Activated T-helper 1 cell treated with anti-CD3 and anti-CD28 coated beads, Interleukin-12 subunit alpha, Interleukin-12 subunit beta, Interleukin-2, Interleukin-4 antibody, amounts not matched to agents 30 ng/mL and 10 ng/mL and 1 ng/mL, durations not matched to agents 14 hours and 24 hours and 36 hours (primary cell): ENCODE data around the gene MIDN. TPM values are rescaled to one million over a fixed set of nuclear protein-coding genes. Genes with fewer than 3 reads are reported as not detected.

Experiments used
- DNase-seq: peaks from one replicate; pipeline ENCODE4 v3.0.0; 2021; ENCODE audit warnings: low spot score
- H3K27ac Mint-ChIP-seq: one replicate; pipeline ENCODE4 v1.8.0; 2021; ENCODE audit warnings: mild to moderate bottlenecking, mixed read lengths
- H3K27me3 Mint-ChIP-seq: one replicate; pipeline ENCODE4 v1.8.0; 2022; ENCODE audit warnings: mild to moderate bottlenecking, moderate library complexity, mixed read lengths; ENCODE audit not compliant: insufficient read depth
- H3K36me3 Mint-ChIP-seq: one replicate; pipeline ENCODE4 v1.8.0; 2021; ENCODE audit warnings: low read depth, mixed read lengths
- H3K4me1 Mint-ChIP-seq: one replicate; pipeline ENCODE4 v1.8.0; 2021; ENCODE audit warnings: low read depth, mixed read lengths
- H3K4me3 Mint-ChIP-seq: one replicate; pipeline ENCODE4 v1.8.0; 2021; ENCODE audit warnings: mild to moderate bottlenecking, moderate library complexity, mixed read lengths
- H3K9me3 Mint-ChIP-seq: one replicate; pipeline ENCODE4 v1.8.0; 2021; ENCODE audit warnings: mixed read lengths
- intact Hi-C: fragments of 100-400 bp; cut with micrococcal nuclease; formaldehyde crosslinking; loops from one replicate; pipeline ENCODE4 v1.15.1; 2024
- total RNA-seq: library from RNA; stranded (reverse); gene quantifications from 2 replicates; pipeline ENCODE4 v1.2.3, GENCODE V29; 2022

Gene MIDN
- total RNA-seq, 1 donor from 2014 or later, result 87.6 TPM

DNA sequence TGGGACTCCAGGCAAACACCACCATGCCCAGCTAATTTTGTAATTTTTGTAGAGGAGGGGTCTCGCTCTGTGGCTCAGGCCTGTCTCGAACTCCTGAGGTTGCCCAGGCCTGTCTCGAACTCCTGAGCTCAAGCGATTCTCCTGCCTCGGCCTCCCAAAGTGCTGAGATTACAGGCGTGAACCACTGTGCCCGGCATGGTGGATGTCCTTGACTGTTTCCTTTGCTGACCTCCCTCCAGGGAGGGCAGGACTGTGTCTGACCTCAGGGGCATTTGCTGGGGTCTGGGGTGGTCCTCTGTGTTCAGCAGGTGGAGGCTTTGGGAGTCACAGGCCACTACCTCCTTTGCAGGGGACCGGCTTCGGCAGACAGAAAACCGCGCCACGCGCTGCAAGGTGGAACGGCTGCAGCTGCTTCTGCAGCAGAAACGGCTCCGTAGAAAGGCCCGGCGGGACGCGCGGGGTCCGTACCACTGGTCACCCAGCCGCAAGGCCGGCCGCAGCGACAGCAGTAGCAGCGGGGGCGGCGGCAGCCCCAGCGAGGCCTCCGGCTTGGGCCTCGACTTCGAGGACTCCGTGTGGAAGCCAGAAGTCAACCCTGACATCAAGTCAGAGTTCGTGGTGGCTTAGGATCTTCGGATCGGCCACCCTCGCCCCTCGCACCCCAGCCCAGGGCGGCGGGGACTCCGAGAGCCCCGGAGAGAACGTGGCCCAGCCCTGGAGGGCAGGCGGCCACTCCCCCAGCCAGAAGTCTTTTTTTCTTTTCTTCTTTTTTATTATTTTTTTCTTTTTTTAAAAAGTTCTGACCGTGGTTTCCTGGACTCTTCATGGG, 8.5 kb downstream of the MIDN start:
- Mint-ChIP-seq H3K27ac (peak overlapping the region; percentile 49), H3K4me3 (peak overlapping the region; percentile 65), H3K9me3 (no peaks in the 10 kb centered on the region), H3K27me3 (no peaks in the 10 kb centered on the region), H3K4me1 (peaks cover 36% of the 10 kb centered on the region), H3K36me3 (peaks cover 34% of the 10 kb centered on the region)
- DNase-seq, result no peak
- intact Hi-C loops, result no loop called here

DNA sequence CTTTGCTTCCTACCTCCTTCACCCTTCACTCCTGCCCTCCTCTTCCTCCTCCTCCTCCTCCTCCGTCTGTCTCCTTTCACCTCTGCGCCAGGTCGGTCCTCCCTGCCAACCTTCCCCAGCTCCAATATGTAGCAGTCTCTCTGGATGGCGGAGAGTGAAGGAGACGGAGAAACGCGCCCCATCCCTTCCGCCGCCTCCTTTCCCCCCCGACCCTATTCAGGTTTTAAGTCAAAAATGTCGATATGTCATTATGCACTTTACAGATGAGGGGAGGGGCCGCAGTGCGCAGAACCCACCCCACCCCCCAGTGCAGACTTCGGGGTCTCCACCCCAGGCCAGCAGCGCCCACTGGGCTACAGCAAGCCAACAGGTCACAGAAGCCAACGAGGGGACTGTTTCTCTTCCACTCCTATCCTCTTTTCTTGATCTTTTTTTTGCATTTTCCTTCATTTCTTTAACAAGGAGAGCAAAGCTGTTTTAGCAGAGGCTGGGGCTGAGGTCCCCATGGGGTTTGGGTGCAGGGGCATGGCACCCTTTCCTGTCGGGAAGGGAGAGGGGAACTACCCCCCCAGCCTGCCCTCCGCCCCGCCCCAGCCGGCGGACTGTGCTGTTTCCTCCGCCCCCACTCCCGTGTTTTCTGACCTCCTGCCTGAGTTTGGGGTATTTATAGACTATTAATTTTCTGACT, 9.2 kb downstream of the MIDN start:
- Mint-ChIP-seq H3K9me3 (no peaks in the 10 kb centered on the region), H3K36me3 (peaks cover 29% of the 10 kb centered on the region), H3K4me1 (peaks cover 39% of the 10 kb centered on the region), H3K27ac (peak overlapping the region; percentile 49), H3K4me3 (peak overlapping the region; percentile 65), H3K27me3 (no peaks in the 10 kb centered on the region)
- intact Hi-C loops, result no loop called here
- DNase-seq, result no peak

DNA sequence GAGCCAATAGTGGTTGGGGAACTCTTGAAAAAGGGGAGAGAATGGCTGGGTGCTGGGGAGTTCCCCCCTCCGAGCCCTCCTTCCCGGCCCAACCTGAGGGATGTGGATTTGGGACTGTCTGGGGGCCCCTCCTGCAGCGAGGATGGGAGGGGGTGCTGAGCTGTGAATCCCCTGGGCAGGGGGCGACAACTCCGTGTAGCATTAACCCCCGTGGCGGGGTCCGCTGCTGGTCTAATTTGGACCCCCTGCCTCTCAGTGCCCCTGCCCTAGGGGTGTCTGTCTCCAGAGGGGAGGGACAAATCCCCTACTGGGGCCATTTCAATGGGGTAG, 9.7 kb downstream of the MIDN start:
- H3K4me1 Mint-ChIP-seq, result peaks cover 42% of the 10 kb centered on the region
- peaks cover 30% of the 10 kb centered on the region for H3K36me3 Mint-ChIP-seq
- H3K9me3 Mint-ChIP-seq, result no peaks in the 10 kb centered on the region

DNA sequence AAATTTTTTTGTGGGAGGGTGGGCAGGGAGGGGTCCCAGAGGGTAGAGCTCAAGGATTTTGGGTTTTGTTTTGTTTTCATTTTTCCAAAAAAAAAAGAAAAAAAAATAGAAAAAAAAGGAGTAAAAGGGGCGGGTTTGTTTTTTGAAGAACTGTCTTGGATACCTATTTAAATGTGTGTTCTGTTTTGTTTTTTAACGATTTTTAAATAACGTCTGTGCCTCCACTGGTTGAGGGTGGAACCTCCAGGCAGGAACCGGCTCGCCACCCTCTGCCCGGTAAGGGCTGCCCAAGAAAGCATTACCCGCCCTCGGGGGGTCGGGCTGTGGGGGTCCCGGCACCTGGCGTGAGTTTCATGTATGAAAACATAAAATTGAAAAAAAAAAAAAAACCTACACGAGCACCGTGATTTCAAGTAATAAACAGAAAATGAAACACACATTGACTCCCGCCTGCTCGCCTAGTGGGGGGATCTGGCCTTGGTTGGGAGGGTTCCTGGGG, 10.4 kb downstream of the MIDN start:
- Mint-ChIP-seq H3K36me3 (peaks cover 28% of the 10 kb centered on the region), H3K4me3 (peak overlapping the region; percentile 86), H3K4me1 (peaks cover 41% of the 10 kb centered on the region), H3K27ac (peak overlapping the region; percentile 98), H3K9me3 (no peaks in the 10 kb centered on the region), H3K27me3 (no peaks in the 10 kb centered on the region)
- no peak for DNase-seq
- intact Hi-C loops, result no loop called here

More for the DNA sequence above, 9.7 kb downstream of the MIDN start:
- no peak for DNase-seq
- intact Hi-C loops, result no loop called here
- Mint-ChIP-seq H3K4me3 (peak overlapping the region; percentile 65), H3K27ac (peak overlapping the region; percentile 49), H3K27me3 (no peaks in the 10 kb centered on the region)

DNA sequence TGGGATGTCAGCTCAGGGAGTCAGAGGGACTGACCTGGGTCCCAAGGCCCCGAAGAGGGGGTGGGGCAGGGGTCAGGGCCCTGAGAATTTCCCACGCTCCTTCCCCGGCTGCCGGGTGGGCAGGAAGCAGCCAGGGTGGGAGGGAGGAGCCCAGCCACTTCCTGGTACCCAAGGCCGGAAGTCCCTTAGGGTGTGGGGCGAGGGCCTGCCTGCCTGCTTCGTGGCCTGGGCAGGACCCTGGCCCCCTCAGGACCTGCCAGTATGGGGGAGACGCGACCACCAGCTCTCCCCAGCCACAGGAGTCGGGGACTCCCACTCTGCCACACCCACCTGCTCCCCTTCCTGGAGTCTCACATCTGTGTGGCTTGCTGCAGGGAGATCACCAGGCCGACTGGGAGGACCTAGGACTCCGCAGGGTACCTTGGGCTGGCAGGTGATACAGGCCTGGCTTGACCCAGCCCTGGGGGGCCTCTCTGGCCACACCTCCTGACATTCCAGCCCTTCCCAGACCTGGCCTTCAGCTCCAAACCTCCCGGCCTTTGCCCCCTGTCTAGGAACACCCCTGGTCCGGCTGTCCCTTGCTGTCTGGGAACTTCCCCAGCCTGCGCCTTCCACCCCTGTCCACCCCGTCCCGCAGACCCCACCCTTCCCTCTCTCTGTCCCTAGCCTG, 11.0 kb downstream of the MIDN start:
- peak overlapping the region; percentile 98 for H3K27ac Mint-ChIP-seq
- intact Hi-C loops, result no loop called here
- H3K4me1 Mint-ChIP-seq, result peaks cover 41% of the 10 kb centered on the region
- H3K27me3 Mint-ChIP-seq, result no peaks in the 10 kb centered on the region
- H3K9me3 Mint-ChIP-seq, result no peaks in the 10 kb centered on the region
- peaks cover 28% of the 10 kb centered on the region for H3K36me3 Mint-ChIP-seq
- H3K4me3 Mint-ChIP-seq, result peak overlapping the region; percentile 86
- DNase-seq, result peak; percentile 75

DNA sequence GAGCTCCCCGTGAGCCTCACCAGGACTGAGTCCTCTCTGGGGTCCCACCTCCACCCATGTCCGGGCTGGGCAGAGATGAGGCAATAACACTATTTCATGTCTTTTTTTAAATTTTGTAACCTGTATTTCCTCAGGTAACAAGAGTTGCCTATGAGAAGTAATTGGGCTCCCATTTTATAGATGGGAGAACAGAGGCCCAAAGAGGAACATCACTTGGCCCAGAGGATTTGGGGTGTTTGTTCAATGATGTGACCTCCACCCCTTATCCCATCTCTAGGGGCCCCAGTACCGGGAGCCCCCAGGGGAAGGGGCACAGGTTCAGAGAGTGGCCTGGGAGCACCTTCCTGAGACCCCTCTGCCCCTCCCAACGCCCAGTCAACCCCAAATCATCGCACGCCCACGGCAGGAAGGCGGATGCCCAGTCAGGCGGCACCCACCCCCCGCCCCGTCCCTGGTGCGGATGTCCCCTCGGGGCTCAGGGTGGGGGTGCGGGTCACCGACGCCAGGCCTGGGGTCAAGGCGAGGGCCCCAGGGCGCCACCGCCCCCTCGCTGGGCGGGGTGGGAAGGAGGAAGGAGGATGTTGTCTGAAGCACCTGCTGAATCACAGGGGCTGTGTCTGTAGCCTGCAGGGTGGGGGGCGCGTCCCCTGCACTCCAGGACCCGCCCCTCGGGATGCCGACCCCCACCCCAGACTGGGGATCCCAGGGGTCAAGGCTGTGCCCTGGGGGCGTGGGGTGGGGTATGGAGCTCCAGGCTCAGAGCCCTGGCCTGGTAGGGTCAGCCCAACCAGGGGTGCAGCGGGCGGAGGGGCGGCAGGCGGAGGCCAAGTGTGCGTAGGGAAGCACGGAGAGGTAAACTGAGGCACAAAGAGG, 11.7 kb downstream of the MIDN start:
- H3K4me3 Mint-ChIP-seq, result peak overlapping the region; percentile 86
- H3K27ac Mint-ChIP-seq, result peak overlapping the region; percentile 98
- no peak for DNase-seq
- H3K27me3 Mint-ChIP-seq, result no peaks in the 10 kb centered on the region
- H3K36me3 Mint-ChIP-seq, result peaks cover 21% of the 10 kb centered on the region
- H3K4me1 Mint-ChIP-seq, result peaks cover 41% of the 10 kb centered on the region
- H3K9me3 Mint-ChIP-seq, result no peaks in the 10 kb centered on the region
- intact Hi-C loops, result loop anchor here (1.0 kb wide), 1 partner anchor 11 kb away; no protein-coding TSS in a partner anchor

DNA sequence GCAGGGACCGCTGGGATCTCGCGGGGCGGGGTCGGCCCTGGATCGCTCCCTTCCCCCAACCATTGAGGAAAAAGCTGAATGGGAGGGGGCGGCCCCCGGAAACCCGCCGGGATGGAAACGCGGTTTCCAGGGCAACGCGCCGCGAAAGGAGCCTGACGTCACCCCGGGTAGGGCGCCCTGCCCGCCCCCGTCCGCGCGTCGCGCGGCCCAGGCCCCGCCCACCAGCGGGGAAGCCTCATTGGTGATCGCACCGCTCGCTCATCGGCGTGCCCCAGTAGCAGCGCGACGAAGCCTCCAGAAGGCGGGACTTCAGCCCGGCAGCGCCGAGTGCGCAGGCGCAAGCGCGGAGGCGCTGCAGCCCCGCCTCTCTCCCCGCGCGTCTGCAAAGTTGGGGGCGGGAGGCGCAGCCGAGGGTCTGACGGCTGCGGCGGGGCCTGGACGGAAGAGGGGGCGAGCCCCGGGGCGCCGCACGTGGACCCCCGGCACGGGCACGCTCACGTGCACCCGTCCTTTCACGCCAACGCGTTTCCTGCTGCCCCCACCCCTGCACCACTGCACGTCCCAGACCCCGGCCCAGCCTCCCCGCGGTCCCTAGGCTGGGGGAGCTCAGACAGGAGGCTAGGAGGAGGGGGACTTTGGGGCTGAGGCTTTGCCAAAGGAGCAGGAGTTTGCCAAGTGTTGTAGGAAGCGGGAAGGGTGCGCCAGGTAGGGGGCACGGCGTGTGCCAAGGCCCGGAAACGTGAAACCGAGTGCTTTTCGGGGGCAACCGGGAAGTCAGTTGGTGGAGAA, 12.6 kb downstream of the MIDN start:
- intact Hi-C loops, result loop anchor here (1.0 kb wide), 2 partner anchors 8 to 12 kb away; partner anchors contain the start of gene CIRBP
- H3K4me3 Mint-ChIP-seq, result peak overlapping the region; percentile 87
- no peaks in the 10 kb centered on the region for H3K27me3 Mint-ChIP-seq
- peaks cover 21% of the 10 kb centered on the region for H3K36me3 Mint-ChIP-seq
- H3K27ac Mint-ChIP-seq, result peak overlapping the region; percentile 93
- no peaks in the 10 kb centered on the region for H3K9me3 Mint-ChIP-seq
- peak; percentile 98 for DNase-seq
- peaks cover 41% of the 10 kb centered on the region for H3K4me1 Mint-ChIP-seq

DNA sequence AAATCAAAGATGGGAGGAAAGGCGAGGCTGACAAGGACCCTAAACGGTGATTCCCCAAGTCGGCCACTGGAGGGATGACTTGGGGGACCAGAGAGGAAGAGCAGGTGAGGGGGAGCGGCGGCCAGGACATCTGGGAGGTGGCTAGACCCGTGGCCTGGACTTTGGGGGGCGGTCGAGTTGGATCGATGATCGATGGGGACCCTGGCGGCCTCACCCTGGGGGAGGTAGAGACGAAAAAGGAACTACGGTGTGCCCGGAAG, 13.1 kb downstream of the MIDN start:
- Mint-ChIP-seq H3K9me3 (no peaks in the 10 kb centered on the region), H3K4me1 (peaks cover 41% of the 10 kb centered on the region), H3K27ac (peak overlapping the region; percentile 93), H3K4me3 (peak overlapping the region; percentile 87), H3K36me3 (peaks cover 21% of the 10 kb centered on the region), H3K27me3 (no peaks in the 10 kb centered on the region)
- intact Hi-C loops, result loop anchor here (1.0 kb wide), 1 partner anchor 8 kb away; the partner anchor contains the start of gene CIRBP
- DNase-seq, result no peak

DNA sequence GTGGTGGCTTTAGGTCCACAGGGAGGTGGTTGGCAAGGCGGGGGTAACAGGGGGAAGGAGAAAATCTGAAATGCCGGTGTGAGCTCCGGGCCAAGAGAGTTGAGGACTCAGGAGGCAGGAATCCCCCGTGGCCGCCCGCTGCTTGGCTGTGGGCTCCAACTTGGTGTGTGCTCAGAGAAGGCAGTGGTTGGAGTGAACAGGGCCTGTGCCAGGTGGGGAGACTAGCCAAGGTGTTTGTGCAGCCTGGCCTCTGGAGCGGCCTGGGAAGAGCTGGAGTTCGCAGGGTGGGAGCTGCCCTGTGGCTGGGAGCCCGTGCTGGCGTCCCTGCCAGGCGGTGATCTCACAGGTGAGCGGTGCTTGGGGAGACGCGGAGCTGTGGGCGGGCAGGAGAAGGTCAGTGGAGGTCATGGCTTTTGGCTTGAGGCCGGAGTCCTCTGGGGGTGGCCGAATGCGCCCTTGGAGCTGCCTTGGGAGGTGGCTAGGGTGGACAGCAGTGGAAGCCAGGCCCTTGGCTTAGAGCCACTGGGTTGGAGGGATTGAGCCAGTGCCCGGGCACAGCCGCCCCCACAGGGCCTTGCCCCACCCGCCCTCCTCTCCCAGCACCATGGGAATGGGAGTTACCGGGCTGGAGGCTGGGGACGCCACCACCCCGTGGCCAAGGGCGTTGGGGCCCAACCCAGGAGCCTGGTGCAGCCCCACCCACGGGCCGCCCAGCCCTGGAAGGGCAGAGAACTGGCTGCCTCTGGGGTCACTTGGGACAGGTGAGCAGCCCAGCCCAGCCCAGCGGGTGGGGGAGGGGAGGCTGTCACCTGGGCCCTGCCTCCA, 13.6 kb downstream of the MIDN start:
- Mint-ChIP-seq H3K9me3 (no peaks in the 10 kb centered on the region), H3K36me3 (peaks cover 21% of the 10 kb centered on the region), H3K4me3 (peak overlapping the region; percentile 87), H3K27ac (peak overlapping the region; percentile 93), H3K4me1 (peaks cover 41% of the 10 kb centered on the region), H3K27me3 (no peaks in the 10 kb centered on the region)
- intact Hi-C loops, result loop anchor here (1.0 kb wide), 1 partner anchor 7 kb away; the partner anchor contains the start of gene CIRBP
- DNase-seq, result no peak

DNA sequence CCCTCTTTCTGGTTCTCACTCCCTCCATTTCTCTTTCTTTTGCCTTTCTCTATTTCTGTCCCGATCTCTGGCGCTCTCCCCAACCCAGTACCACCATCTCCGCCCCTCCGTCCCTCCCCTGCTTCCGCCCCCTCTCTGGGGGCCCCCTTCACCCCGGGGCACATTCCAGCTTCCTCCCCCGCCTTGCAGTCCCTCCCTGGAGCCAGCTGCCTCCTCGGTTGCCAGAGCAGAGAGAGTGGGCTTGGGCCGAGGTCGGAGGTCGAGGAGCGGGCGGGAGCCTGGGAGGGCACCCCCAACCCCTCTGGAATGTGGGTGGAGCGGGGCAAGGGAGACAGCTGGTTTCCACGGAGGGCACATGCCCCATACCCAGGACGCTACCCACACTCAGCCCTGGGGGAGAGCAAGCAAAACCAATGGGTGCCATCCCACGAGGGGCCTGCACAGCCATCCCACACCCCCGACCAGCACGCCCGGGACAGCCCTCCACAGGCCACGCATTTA, 14.3 kb downstream of the MIDN start:
- Mint-ChIP-seq H3K4me1 (peaks cover 42% of the 10 kb centered on the region), H3K27me3 (no peaks in the 10 kb centered on the region), H3K9me3 (no peaks in the 10 kb centered on the region), H3K4me3 (peak overlapping the region; percentile 53), H3K27ac (no peak overlapping the region), H3K36me3 (peaks cover 17% of the 10 kb centered on the region)
- DNase-seq, result no peak
- intact Hi-C loops, result no loop called here

DNA sequence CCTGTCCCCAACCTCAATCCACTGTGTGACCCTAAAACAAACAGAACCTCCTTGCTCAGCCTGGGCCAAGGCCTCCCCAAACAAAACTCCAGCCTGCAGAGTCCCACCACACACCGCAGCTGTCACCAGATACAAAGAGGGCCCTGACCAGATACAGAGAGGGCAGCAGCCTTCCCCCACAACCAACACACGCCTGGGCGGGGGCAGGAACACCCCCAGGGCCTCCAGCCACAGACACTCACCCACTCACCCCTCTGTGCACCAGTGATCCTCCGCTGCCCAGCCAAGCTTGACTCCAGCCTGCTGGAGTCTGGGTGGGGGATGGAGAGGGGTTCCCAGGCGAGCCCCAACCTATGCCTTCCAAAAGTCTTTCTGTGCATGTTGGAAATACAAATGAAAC, 14.8 kb downstream of the MIDN start:
- no peak for DNase-seq
- Mint-ChIP-seq H3K9me3 (no peaks in the 10 kb centered on the region), H3K27me3 (no peaks in the 10 kb centered on the region), H3K4me3 (peak overlapping the region; percentile 53), H3K27ac (peak overlapping the region; percentile 52), H3K4me1 (peaks cover 40% of the 10 kb centered on the region), H3K36me3 (peaks cover 12% of the 10 kb centered on the region)
- intact Hi-C loops, result no loop called here
